CD14-positive monocyte (primary cell): ENCODE measurements around the gene OLFML3. TPM values are rescaled to one million over a fixed set of nuclear protein-coding genes. Genes with fewer than 3 reads are reported as not detected.

Source experiments
- DNase-seq, 3 donors: peaks; one replicate each; pipeline ENCODE4 v3.0.0-alpha.2; 2011 to 2022
- H2AFZ ChIP-seq: 2 replicates; pipeline ENCODE4 v1.6.0; 2012; ENCODE audit warnings: mild to moderate bottlenecking, low read depth, low read length, inconsistent platforms; ENCODE audit not compliant: insufficient read depth, poor library complexity, severe bottlenecking
- H3K27ac ChIP-seq, 2 donors: 1 replicate in 1 of 2; 2 replicates in 1 of 2; pipeline ENCODE4 v1.5.1; 2012 to 2013; ENCODE audit warnings: low read length in 2 of 2, control low read depth in 1 of 2, inconsistent platforms in 1 of 2, low read depth in 1 of 2, mild to moderate bottlenecking in 1 of 2
- H3K27me3 ChIP-seq, 2 donors: one replicate each; pipeline versions ENCODE4 v1.6.0 to v1.6.1; 2011 to 2013; ENCODE audit warnings: low read length in 2 of 2; ENCODE audit not compliant: control insufficient read depth in 2 of 2, insufficient read depth in 2 of 2
- H3K36me3 ChIP-seq, 2 donors: replicated peaks in 1 of 2; 1 replicate in 1 of 2; 2 replicates in 1 of 2; pipeline versions ENCODE4 v1.5.1 to v1.6.1; 2012 to 2013; ENCODE audit warnings: low read length in 2 of 2, control low read depth in 1 of 2, inconsistent platforms in 1 of 2, mild to moderate bottlenecking in 1 of 2; ENCODE audit not compliant: insufficient read depth in 2 of 2, control insufficient read depth in 1 of 2
- H3K4me1 ChIP-seq, 2 donors: 1 replicate in 1 of 2; 2 replicates in 1 of 2; pipeline versions ENCODE4 v1.5.1 to v1.6.1; 2012 to 2013; ENCODE audit warnings: low read length in 2 of 2, control low read depth in 1 of 2, inconsistent platforms in 1 of 2, mild to moderate bottlenecking in 1 of 2, moderate library complexity in 1 of 2; ENCODE audit not compliant: insufficient read depth in 2 of 2, control insufficient read depth in 1 of 2
- H3K4me2 ChIP-seq: replicated peaks from 2 replicates; pipeline ENCODE3; 2012; ENCODE audit warnings: low read length, moderate library complexity, mild to moderate bottlenecking; ENCODE audit not compliant: poor library complexity, severe bottlenecking; ENCODE audit errors: extremely low read depth
- H3K4me3 ChIP-seq, 3 experiments: fragments of 200-600 bp in 1 of 3; sonication (generic) in 1 of 3; replicated peaks in 1 of 3; 1 replicate in 2 of 3; 2 replicates in 1 of 3; pipeline ENCODE4 v1.5.1; 2011 to 2013; ENCODE audit warnings: low read length in 3 of 3, mild to moderate bottlenecking in 3 of 3, control low read depth in 2 of 3, low read depth in 2 of 3, inconsistent platforms in 1 of 3, moderate library complexity in 1 of 3
- H3K79me2 ChIP-seq: 2 replicates; pipeline ENCODE4 v1.6.0; 2012; ENCODE audit warnings: mild to moderate bottlenecking, control low read depth, inconsistent platforms, low read length, moderate library complexity; ENCODE audit not compliant: insufficient read depth
- H3K9ac ChIP-seq: 2 replicates; pipeline ENCODE4 v1.6.0; 2017; ENCODE audit warnings: low read length, mild to moderate bottlenecking; ENCODE audit not compliant: insufficient read depth, poor library complexity, severe bottlenecking
- H3K9me3 ChIP-seq, 2 donors: replicated peaks in 1 of 2; 1 replicate in 1 of 2; 2 replicates in 1 of 2; pipeline versions ENCODE4 v1.5.1 to v1.6.1; 2012 to 2013; ENCODE audit warnings: low read length in 2 of 2, control low read depth in 1 of 2; ENCODE audit not compliant: control insufficient read depth in 1 of 2, insufficient read depth in 1 of 2
- H4K20me1 ChIP-seq: 2 replicates; pipeline ENCODE4 v1.6.0; 2012; ENCODE audit warnings: mild to moderate bottlenecking, low read length, control low read depth, moderate library complexity; ENCODE audit not compliant: insufficient read depth
- H3K27ac Mint-ChIP-seq, 7 donors: one replicate each; pipeline ENCODE4 v1.8.0; 2020; ENCODE audit warnings: mild to moderate bottlenecking in 7 of 7, mixed read lengths in 7 of 7, moderate library complexity in 6 of 7, inconsistent platforms in 2 of 7
- H3K27me3 Mint-ChIP-seq, 3 donors: one replicate each; pipeline ENCODE4 v1.8.0; 2021 to 2022; ENCODE audit warnings: low read depth in 3 of 3, mild to moderate bottlenecking in 3 of 3, mixed read lengths in 3 of 3, moderate library complexity in 3 of 3, inconsistent platforms in 1 of 3
- H3K36me3 Mint-ChIP-seq, 2 donors: one replicate each; pipeline ENCODE4 v1.8.0; 2020; ENCODE audit warnings: mixed read lengths in 2 of 2, inconsistent platforms in 1 of 2, mild to moderate bottlenecking in 1 of 2
- H3K4me1 Mint-ChIP-seq: one replicate; pipeline ENCODE4 v1.8.0; 2020; ENCODE audit warnings: mild to moderate bottlenecking, mixed read lengths
- H3K4me3 Mint-ChIP-seq, 2 donors: one replicate each; pipeline ENCODE4 v1.8.0; 2020; ENCODE audit warnings: mild to moderate bottlenecking in 2 of 2, mixed read lengths in 2 of 2, moderate library complexity in 1 of 2
- H3K9me3 Mint-ChIP-seq, 7 donors: one replicate each; pipeline ENCODE4 v1.8.0; 2020 to 2022; ENCODE audit warnings: mixed read lengths in 7 of 7, mild to moderate bottlenecking in 6 of 7, moderate library complexity in 6 of 7, inconsistent platforms in 2 of 7
- CTCF ChIP-seq: fragments of 200-600 bp; IDR thresholded peaks from one replicate; pipeline ENCODE4 v1.8.0; 2022; ENCODE audit warnings: antibody characterized with exemption, mild to moderate bottlenecking
- WGBS: methylation state at CpG from one replicate; pipeline ENCODE4 v1.1.5; 2013; ENCODE audit warnings: missing lambda C conversion rate; ENCODE audit not compliant: insufficient coverage; 5-methylcytosine and 5-hydroxymethylcytosine counted together
- intact Hi-C, 2 donors: fragments of 100-400 bp; cut with micrococcal nuclease; formaldehyde crosslinking; loops; one replicate each; pipeline versions ENCODE4 v1.15.0 to v1.15.1; 2023
- polyA plus RNA-seq, 3 donors: library from polyadenylated mRNA; depleted of rRNA in 1 of 3; unstranded in 2 of 3; stranded (reverse) in 1 of 3; fragments of 300-500 nt in 2 of 3; fragments of >200 nt in 1 of 3; fragmentation: Illumina TruSeq in 2 of 3; gene quantifications; 1 replicate in 2 of 3; 2 replicates in 1 of 3; pipeline ENCODE4 v1.2.3, GENCODE V29; 2012 to 2021

Gene OLFML3
- polyA plus RNA-seq, 3 donors: 0.08 to 0.37 (median 0.28) TPM

DNA sequence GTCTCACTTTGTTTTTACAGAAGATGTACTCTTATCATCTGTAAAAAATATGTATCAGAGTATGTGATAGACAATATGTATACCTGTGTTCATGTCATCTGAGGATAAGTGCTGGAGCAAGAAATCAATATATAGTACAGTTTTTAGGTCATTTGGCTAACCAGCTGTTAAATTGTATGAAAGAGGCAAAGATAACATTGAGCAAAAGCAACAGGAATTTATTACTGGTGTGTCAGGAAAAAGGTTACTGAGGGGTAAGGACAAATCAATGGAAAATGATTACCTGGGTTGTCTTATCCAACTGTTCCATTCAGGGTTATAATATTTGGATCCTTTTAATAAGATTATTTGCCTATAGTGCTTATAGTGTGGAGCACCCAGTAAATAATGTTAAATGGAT, 45.3 kb upstream of the OLFML3 start:
- no peaks in the 10 kb centered on the region for H3K9me3 ChIP-seq
- H3K4me1 ChIP-seq: peaks cover 52 to 76% of the 10 kb centered on the region in 2 donors
- H3K27ac Mint-ChIP-seq: peak overlapping the region in 5 of 7 donors; percentile 33 to 99 (median 87)
- H2AFZ ChIP-seq: no peak overlapping the region
- peaks cover 0 to 3% (median 0%) of the 10 kb centered on the region in 3 donors for H3K27me3 Mint-ChIP-seq
- peak overlapping the region; percentile 20 for H3K4me2 ChIP-seq
- H3K27ac ChIP-seq: peak overlapping the region in 1 of 2 donors; percentile 99
- H3K36me3 ChIP-seq: no peaks in the 10 kb centered on the region
- intact Hi-C loops: loop anchor here (5.0 kb wide), 2 partner anchors 62 to 67 kb away; partner anchors contain the start of gene PTPN22 (in 1 of the 2)
- H3K79me2 ChIP-seq: peaks cover 100% of the 10 kb centered on the region
- TF ChIP-seq CTCF: no peak
- H3K36me3 Mint-ChIP-seq: peaks cover 9 to 22% of the 10 kb centered on the region in 2 donors
- H4K20me1 ChIP-seq: peaks cover 88% of the 10 kb centered on the region
- H3K4me3 Mint-ChIP-seq: peak overlapping the region in 1 of 2 donors; percentile 69
- no peak overlapping the region for H3K9ac ChIP-seq
- peak overlapping the region in 1 of 3 experiments; percentile 31 for H3K4me3 ChIP-seq
- H3K9me3 Mint-ChIP-seq: peaks cover 0 to 4% (median 0%) of the 10 kb centered on the region in 7 donors
- H3K27me3 ChIP-seq: no peaks in the 10 kb centered on the region
- peaks cover 83% of the 10 kb centered on the region for H3K4me1 Mint-ChIP-seq
- no peak for DNase-seq

DNA sequence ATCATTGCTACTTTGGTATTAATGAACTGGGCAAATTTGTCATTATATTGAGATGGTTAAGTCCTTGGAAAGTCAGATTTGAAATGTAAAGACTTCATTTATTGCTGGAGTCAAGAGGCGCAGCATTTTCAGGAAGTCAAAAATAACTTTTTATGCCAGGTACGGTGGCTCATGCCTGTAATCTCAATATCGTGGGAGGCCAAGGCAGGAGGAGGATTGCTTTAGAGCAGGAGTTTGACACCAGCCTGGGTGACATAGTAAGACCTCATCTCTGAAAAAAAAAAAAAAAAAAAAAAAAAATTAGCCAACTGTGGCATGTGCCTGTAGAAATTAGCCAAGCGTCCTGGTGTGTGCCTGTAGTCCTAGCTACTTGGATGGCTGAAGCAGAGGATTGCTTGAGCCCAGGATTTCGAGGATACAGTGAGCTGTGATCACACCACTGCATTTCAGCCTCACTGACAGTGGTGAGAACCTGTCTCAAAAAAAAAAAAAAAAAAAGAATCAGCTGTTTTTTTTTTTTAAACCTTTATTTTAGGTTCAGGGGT, 44.7 kb upstream of the OLFML3 start:
- Histone ChIP-seq H3K4me3 (no peak overlapping the region), H4K20me1 (peaks cover 94% of the 10 kb centered on the region), H3K4me2 (peak overlapping the region; percentile 20), H3K27me3 (no peaks in the 10 kb centered on the region), H3K9ac (no peak overlapping the region), H3K36me3 (no peaks in the 10 kb centered on the region), H3K27ac (peak overlapping the region in 1 of 2 donors; percentile 99), H3K9me3 (no peaks in the 10 kb centered on the region), H2AFZ (no peak overlapping the region), H3K4me1 (peaks cover 58 to 82% of the 10 kb centered on the region in 2 donors), H3K79me2 (peaks cover 100% of the 10 kb centered on the region)
- no peak for TF ChIP-seq CTCF
- peaks cover 0 to 2% (median 0%) of the 10 kb centered on the region in 3 donors for H3K27me3 Mint-ChIP-seq
- peaks cover 89% of the 10 kb centered on the region for H3K4me1 Mint-ChIP-seq
- intact Hi-C loops: loop anchor here (5.0 kb wide), 2 partner anchors 62 to 67 kb away; partner anchors contain the start of gene PTPN22 (in 1 of the 2)
- no peak overlapping the region for H3K4me3 Mint-ChIP-seq
- H3K9me3 Mint-ChIP-seq: peaks cover 0 to 4% (median 0%) of the 10 kb centered on the region in 7 donors
- DNase-seq: no peak
- H3K27ac Mint-ChIP-seq: peak overlapping the region in 4 of 7 donors; percentile 15 to 88 (median 42)
- WGBS: 70% methylated on average over 2 of the region's 5 CpGs
- H3K36me3 Mint-ChIP-seq: peaks cover 9 to 25% of the 10 kb centered on the region in 2 donors
